DOHH2 (cell line): ENCODE measurements around the gene SUMF2.
"Not testable (repeated sequence)": the region's sequence is repeated elsewhere in the genome, so short reads cannot be mapped to it uniquely, and the experiment has no call there.

Source experiments
- CTCF ChIP-seq: fragments of 200-600 bp; sonication (generic); IDR thresholded peaks from one replicate; pipeline ENCODE4 v1.5.1; 2014; ENCODE audit warnings: antibody characterized with exemption, mild to moderate bottlenecking, low read depth, low read length; ENCODE audit not compliant: poor library complexity, severe bottlenecking
- EZH2phosphoT487 ChIP-seq: fragments of 200-600 bp; sonication (generic); IDR thresholded peaks from 2 replicates; pipeline ENCODE4 v1.6.1; 2017; ENCODE audit warnings: borderline replicate concordance, mild to moderate bottlenecking, antibody characterized with exemption, low read length, moderate library complexity, mixed read lengths

GRCh38 chr7:56032578-56032977, 31.5 kb upstream of the SUMF2 start:
- not testable (repeated sequence) for TF ChIP-seq CTCF, EZH2phosphoT487
